Activated CD4-positive, alpha-beta T cell treated with anti-CD3 and anti-CD28 coated beads for 36 hours (primary cell): ENCODE measurements around the gene MICU1. TPM values are rescaled to one million over a fixed set of nuclear protein-coding genes. Genes with fewer than 3 reads are reported as not detected.

Experiments used
- ATAC-seq: fragments of 200-7000 bp; cut with Tn5 transposase; one replicate; pipeline ENCODE4 v1.10.0; 2021; ENCODE audit warnings: mild to moderate bottlenecking, moderate library complexity
- CTCF ChIA-PET: fragments of 350-600 bp; sonication (Branson Sonifier 250); formaldehyde crosslinking; loops from one replicate; lab custom pipeline; 2021; ENCODE audit warnings: antibody characterized with exemption; lab: Charles Lee
- POLR2A ChIA-PET: fragments of 350-600 bp; sonication (Branson Sonifier 250); formaldehyde crosslinking; loops from one replicate; lab custom pipeline; 2021; ENCODE audit warnings: antibody characterized with exemption, inconsistent platforms; lab: Charles Lee
- DNase-seq: peaks from one replicate; pipeline ENCODE4 v3.0.0-alpha.2; 2020
- H3K27ac Mint-ChIP-seq: one replicate; pipeline ENCODE4 v1.8.0; 2021; ENCODE audit warnings: mixed read lengths
- H3K27me3 Mint-ChIP-seq: one replicate; pipeline ENCODE4 v1.8.0; 2021; ENCODE audit warnings: mixed read lengths
- H3K36me3 Mint-ChIP-seq: one replicate; pipeline ENCODE4 v1.8.0; 2021; ENCODE audit warnings: low read depth, mixed read lengths
- H3K4me1 Mint-ChIP-seq: one replicate; pipeline ENCODE4 v1.8.0; 2021; ENCODE audit warnings: mixed read lengths
- H3K4me3 Mint-ChIP-seq: one replicate; pipeline ENCODE4 v1.8.0; 2021; ENCODE audit warnings: mild to moderate bottlenecking, moderate library complexity, mixed read lengths
- H3K9me3 Mint-ChIP-seq: one replicate; pipeline ENCODE4 v1.8.0; 2021; ENCODE audit warnings: low read depth, mixed read lengths
- intact Hi-C, 2 experiments: fragments of 100-400 bp; cut with DNase I in 1 of 2; cut with micrococcal nuclease in 1 of 2; formaldehyde crosslinking; loops; one replicate each; pipeline versions ENCODE4 v1.14.2 to v1.15.1; 2022 to 2024; cut with DNase I, micrococcal nuclease
- total RNA-seq, 2 experiments: library from RNA; stranded (reverse); gene quantifications; one replicate each; pipeline ENCODE4 v1.2.3, GENCODE V29; 2021

MICU1 gene
- total RNA-seq, 2 experiments from 2014 or later = 41.0 to 51.5 TPM

DNA sequence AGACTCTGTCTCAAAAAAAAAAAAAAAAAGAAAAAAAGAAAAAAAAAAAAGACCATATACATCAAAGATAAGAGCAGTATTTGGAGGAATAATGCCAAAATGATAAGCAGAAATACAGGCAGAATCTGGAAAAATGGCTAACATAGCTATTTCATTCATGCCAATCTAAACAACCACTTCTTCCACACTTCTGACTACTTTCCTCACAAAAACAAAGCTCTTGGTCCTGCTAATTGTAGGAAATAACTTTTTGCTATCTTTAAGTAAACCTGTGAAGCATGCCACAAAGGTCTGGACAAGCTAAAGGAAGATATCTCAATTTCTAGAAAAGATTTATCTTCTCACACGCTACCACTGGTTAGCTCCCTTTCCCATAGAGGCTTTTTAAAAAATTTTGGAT is 30.4 kb downstream of the MICU1 start:
- Mint-ChIP-seq H3K27me3 (no peaks in the 10 kb centered on the region), H3K9me3 (peaks cover 6% of the 10 kb centered on the region), H3K4me1 (peaks cover 12% of the 10 kb centered on the region), H3K4me3 (no peak overlapping the region), H3K27ac (no peak overlapping the region), H3K36me3 (peaks cover 11% of the 10 kb centered on the region)
- DNase-seq (no peak), ATAC-seq (no peak)
- intact Hi-C loops = no loop called here
- ChIA-PET POLR2A (interaction anchor here (0.9 kb wide), 1 partner anchor 101 kb away, joined by 3 read pairs; no protein-coding TSS in a partner anchor), CTCF (interaction anchor here (0.8 to 1.5 kb wide), 3 partner anchors 12 to 90 kb away, joined by 4 to 8 read pairs (median 7); no protein-coding TSS in a partner anchor)

DNA sequence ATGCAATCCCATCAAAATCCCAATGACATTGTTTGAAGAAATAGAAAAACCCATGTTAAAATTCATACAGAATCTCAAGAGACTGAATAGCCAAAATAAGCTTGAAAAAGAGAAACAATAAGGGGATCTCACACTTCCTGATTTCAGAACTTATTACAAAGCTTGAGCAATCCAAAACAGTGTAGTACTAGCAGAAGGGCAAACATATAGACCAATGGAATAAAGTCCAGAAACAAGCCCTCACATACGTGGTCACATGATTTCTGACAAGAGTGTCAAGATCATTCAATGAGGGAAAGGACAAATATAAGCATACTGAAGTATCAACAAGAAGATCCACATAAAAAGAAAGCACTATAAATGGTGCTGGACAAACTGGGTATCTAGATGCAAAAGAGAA is 31.9 kb downstream of the MICU1 start:
- intact Hi-C loops = no loop called here
- no peak for ATAC-seq
- Mint-ChIP-seq H3K27ac (no peak overlapping the region), H3K4me1 (peaks cover 12% of the 10 kb centered on the region), H3K4me3 (no peak overlapping the region), H3K27me3 (no peaks in the 10 kb centered on the region), H3K9me3 (peaks cover 6% of the 10 kb centered on the region), H3K36me3 (peaks cover 11% of the 10 kb centered on the region)
- DNase-seq = no peak
- ChIA-PET CTCF (no interaction called here), POLR2A (no interaction called here)

- intact Hi-C loops = no loop called here
- no peak overlapping the region for H3K27ac Mint-ChIP-seq
- CTCF ChIA-PET = no interaction called here
- no peaks in the 10 kb centered on the region for H3K27me3 Mint-ChIP-seq
- ATAC-seq (no peak), DNase-seq (no peak)
- H3K9me3 Mint-ChIP-seq = peaks cover 5% of the 10 kb centered on the region
- H3K4me3 Mint-ChIP-seq = no peak overlapping the region
- POLR2A ChIA-PET = no interaction called here
- peaks cover 21% of the 10 kb centered on the region for H3K4me1 Mint-ChIP-seq
- H3K36me3 Mint-ChIP-seq = peaks cover 8% of the 10 kb centered on the region
These were observed 37.6 kb downstream of the MICU1 start for GRCh38 chr10:72588266-72588665.

GRCh38 chr10:72587568-72587967 is 38.3 kb downstream of the MICU1 start:
- H3K36me3 Mint-ChIP-seq = peaks cover 4% of the 10 kb centered on the region
- no peaks in the 10 kb centered on the region for H3K27me3 Mint-ChIP-seq
- intact Hi-C loops = no loop called here
- ChIA-PET POLR2A (no interaction called here), CTCF (interaction anchor here (0.6 kb wide), 1 partner anchor 204 kb away, joined by 3 read pairs; no protein-coding TSS in a partner anchor)
- no peak overlapping the region for H3K4me3 Mint-ChIP-seq
- ATAC-seq (no peak), DNase-seq (no peak)
- peaks cover 2% of the 10 kb centered on the region for H3K9me3 Mint-ChIP-seq
- peaks cover 21% of the 10 kb centered on the region for H3K4me1 Mint-ChIP-seq
- H3K27ac Mint-ChIP-seq = no peak overlapping the region

DNA sequence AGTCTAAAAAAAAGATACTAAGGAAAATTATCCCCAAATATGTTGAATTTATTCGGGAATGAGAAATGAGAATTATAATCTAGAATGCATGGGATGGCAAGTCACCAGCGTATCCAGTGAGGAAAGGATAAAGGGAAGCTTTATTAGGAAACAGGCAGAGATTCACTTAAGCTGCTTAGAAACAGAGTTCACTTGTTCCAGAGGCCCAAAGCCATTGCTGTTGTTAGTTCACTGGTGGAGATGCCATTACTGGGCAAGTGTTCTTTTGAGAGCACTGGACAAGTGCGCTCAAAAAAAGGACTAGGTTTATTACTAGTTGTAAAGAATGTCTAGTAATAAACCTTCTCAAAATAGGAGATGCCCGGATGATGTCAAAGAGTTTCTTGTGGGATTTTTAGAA is 51.2 kb downstream of the MICU1 start:
- Mint-ChIP-seq H3K4me1 (peaks cover 3% of the 10 kb centered on the region), H3K36me3 (peaks cover 2% of the 10 kb centered on the region), H3K9me3 (no peaks in the 10 kb centered on the region), H3K27me3 (no peaks in the 10 kb centered on the region), H3K27ac (no peak overlapping the region), H3K4me3 (no peak overlapping the region)
- ChIA-PET CTCF (no interaction called here), POLR2A (no interaction called here)
- no peak for ATAC-seq
- no peak for DNase-seq
- intact Hi-C loops = no loop called here

DNA sequence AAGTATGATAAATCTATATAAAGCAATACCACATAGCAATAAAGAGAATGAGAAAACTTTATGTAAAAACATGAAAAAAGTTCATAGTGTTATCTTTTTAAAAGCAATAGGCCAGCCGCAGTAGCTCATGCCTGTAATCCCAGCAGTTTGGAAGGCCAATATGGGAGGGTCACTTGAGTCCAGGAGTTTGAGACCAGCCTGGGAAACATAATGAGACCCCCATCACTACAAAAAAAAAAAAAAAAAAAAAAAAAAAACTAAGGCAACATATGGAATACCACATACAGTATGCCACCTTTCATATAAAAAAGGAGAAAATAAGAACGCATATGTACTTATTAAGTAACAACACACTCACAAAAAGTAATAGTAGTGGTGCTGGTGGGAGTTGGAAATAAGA is 52.8 kb downstream of the MICU1 start:
- DNase-seq = no peak
- H3K4me3 Mint-ChIP-seq = no peak overlapping the region
- H3K9me3 Mint-ChIP-seq = no peaks in the 10 kb centered on the region
- H3K27me3 Mint-ChIP-seq = no peaks in the 10 kb centered on the region
- ATAC-seq = no peak
- peaks cover 3% of the 10 kb centered on the region for H3K4me1 Mint-ChIP-seq
- POLR2A ChIA-PET = no interaction called here
- peaks cover 2% of the 10 kb centered on the region for H3K36me3 Mint-ChIP-seq
- intact Hi-C loops = no loop called here
- CTCF ChIA-PET = interaction anchor here (0.6 to 1.0 kb wide), 2 partner anchors 25 to 261 kb away, joined by 3 read pairs; no protein-coding TSS in a partner anchor
- H3K27ac Mint-ChIP-seq = no peak overlapping the region

DNA sequence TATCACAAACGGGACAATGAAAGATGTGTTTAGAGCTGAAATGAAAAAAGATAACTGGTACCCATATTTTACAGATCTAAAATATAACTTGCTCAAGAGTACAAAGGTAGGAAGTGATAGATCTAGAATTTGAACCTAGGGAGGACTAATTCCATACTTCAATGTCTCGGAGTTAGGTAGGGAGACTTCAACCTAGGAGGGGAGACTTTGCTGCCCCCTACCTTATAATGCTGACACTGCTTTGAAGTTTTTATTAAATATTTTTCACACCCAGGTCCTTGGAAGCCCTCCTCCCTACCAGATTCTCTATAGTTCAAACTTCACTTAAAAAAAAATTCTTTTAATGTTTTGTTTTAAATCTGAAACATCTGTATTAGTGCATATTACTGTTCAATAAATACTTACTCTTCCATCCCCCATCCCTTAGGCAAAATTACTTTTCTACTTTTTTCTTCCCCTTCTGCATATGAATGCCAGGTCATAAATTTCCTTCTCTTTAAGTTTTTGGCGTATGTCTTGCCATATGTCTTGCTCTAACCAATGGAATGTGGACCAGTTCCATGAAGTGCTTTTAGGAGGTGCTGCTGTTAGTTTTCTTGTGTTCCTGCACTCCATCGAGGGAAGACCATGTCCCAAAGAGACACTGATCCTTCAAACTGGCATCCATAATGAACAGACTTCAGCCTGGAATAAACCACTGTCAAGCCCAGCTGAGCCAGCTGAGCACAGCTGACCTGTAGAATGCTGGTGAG is 57.8 kb downstream of the MICU1 start:
- H3K27ac Mint-ChIP-seq = no peak overlapping the region
- H3K36me3 Mint-ChIP-seq = peaks cover 20% of the 10 kb centered on the region
- intact Hi-C loops = loop anchor here in 1 of 2 experiments (2.0 to 10.0 kb wide), 2 partner anchors 203 to 1993 kb away; no protein-coding TSS in a partner anchor
- POLR2A ChIA-PET = no interaction called here
- no peak for DNase-seq
- H3K4me1 Mint-ChIP-seq = peaks cover 17% of the 10 kb centered on the region
- CTCF ChIA-PET = interaction anchor here (1.0 to 1.6 kb wide), 2 partner anchors 10 to 266 kb away, joined by 3 to 4 read pairs; no protein-coding TSS in a partner anchor
- H3K27me3 Mint-ChIP-seq = no peaks in the 10 kb centered on the region
- H3K4me3 Mint-ChIP-seq = no peak overlapping the region
- peaks cover 3% of the 10 kb centered on the region for H3K9me3 Mint-ChIP-seq
- no peak for ATAC-seq

GRCh38 chr10:72567421-72567820 is 58.5 kb downstream of the MICU1 start:
- H3K4me1 Mint-ChIP-seq = peaks cover 23% of the 10 kb centered on the region
- ChIA-PET POLR2A (interaction anchor here (0.7 kb wide), 1 partner anchor 18 kb away, joined by 4 read pairs; no protein-coding TSS in a partner anchor), CTCF (interaction anchor here (1.0 to 1.6 kb wide), 2 partner anchors 9 to 267 kb away, joined by 3 to 4 read pairs; no protein-coding TSS in a partner anchor)
- intact Hi-C loops = loop anchor here in 1 of 2 experiments (10.0 kb wide), 1 partner anchor 1993 kb away; no protein-coding TSS in a partner anchor
- no peaks in the 10 kb centered on the region for H3K27me3 Mint-ChIP-seq
- no peak overlapping the region for H3K4me3 Mint-ChIP-seq
- peaks cover 24% of the 10 kb centered on the region for H3K36me3 Mint-ChIP-seq
- no peak for DNase-seq
- peaks cover 3% of the 10 kb centered on the region for H3K9me3 Mint-ChIP-seq
- no peak for ATAC-seq
- H3K27ac Mint-ChIP-seq = no peak overlapping the region

DNA sequence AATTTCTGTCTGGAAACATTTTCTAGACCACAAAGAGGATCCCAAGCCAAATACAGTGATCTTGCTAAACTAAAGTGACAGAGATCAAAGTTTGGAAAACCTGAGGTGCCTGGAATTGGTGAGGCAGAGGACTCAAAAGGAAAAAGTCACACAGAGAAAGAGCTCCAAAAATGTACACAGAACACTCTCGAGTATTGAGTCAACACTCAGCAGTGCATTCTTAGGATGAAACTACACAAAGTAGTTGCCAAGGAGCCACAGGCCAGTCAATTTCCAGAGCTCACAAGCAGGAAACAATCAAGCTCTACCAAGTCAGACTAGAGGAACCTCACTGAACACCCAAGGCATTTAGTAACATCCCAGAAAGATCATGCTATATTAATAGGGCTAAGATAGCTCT is 61.3 kb downstream of the MICU1 start:
- ATAC-seq (peak; percentile 80), DNase-seq (peak; percentile 61)
- H3K4me3 Mint-ChIP-seq = no peak overlapping the region
- no peaks in the 10 kb centered on the region for H3K27me3 Mint-ChIP-seq
- CTCF ChIA-PET = interaction anchor here (0.5 to 1.1 kb wide), 5 partner anchors 61 to 678 kb away, joined by 3 to 5 read pairs (median 3); partner anchors contain the start of gene MICU1
- peaks cover 3% of the 10 kb centered on the region for H3K9me3 Mint-ChIP-seq
- POLR2A ChIA-PET = interaction anchor here (0.6 to 1.1 kb wide), 6 partner anchors 61 to 272 kb away, joined by 3 to 9 read pairs (median 4); partner anchors contain the start of gene MICU1
- H3K36me3 Mint-ChIP-seq = peaks cover 49% of the 10 kb centered on the region
- intact Hi-C loops = loop anchor here (1.0 to 10.0 kb wide), 9 partner anchors 62 to 1990 kb away; partner anchors contain the start of genes MICU1 (in 2 of the 2), ANAPC16 (in 1 of the 2), ASCC1 (in 1 of the 2) and MCU (in 1 of the 2)
- H3K4me1 Mint-ChIP-seq = peaks cover 38% of the 10 kb centered on the region
- H3K27ac Mint-ChIP-seq = peak overlapping the region; percentile 85

DNA sequence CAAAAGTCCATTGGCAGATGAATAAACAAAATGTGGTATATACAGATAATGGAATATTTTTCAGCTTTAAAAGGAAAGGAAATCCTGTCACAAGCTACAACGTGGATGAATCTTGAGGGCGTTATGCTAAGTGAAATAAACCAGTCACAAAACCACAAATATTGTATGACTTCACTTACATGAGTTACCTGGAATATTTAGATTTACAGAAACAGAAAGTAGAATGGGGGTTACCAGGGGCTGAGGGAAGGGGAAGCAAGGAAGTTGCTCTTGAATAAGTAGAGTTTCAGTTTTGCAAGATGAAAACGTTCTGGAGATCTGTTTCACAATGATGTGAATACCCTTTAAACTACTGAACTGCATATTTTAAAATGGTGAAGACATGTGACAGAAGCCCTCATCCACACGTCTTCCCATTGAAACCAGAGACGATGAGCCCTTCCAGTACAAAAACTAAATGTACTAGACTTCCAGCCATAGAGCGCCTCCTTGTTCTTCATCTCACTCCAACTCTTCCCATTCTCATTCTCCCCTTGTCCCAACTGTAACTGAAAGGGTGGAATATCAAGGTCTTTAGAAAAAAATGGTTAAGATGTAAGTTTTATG is 62.4 kb downstream of the MICU1 start:
- Mint-ChIP-seq H3K27ac (peak overlapping the region; percentile 85), H3K4me1 (peaks cover 38% of the 10 kb centered on the region), H3K36me3 (peaks cover 53% of the 10 kb centered on the region), H3K4me3 (peak overlapping the region; percentile 39), H3K27me3 (no peaks in the 10 kb centered on the region), H3K9me3 (peaks cover 3% of the 10 kb centered on the region)
- CTCF ChIA-PET = no interaction called here
- intact Hi-C loops = loop anchor here (2.0 to 10.0 kb wide), 10 partner anchors 114 to 1989 kb away; partner anchors contain the start of genes MCU (in 2 of the 2), ANAPC16 (in 1 of the 2), ASCC1 (in 1 of the 2) and SPOCK2 (in 1 of the 2)
- DNase-seq = peak; percentile 45
- POLR2A ChIA-PET = interaction anchor here (0.7 kb wide), 1 partner anchor 221 kb away, joined by 3 read pairs; no protein-coding TSS in a partner anchor
- ATAC-seq = peak; percentile 83

GRCh38 chr10:72561745-72562166 is 64.1 kb downstream of the MICU1 start:
- CTCF ChIA-PET = no interaction called here
- Mint-ChIP-seq H3K4me3 (no peak overlapping the region), H3K9me3 (peaks cover 3% of the 10 kb centered on the region), H3K27ac (no peak overlapping the region), H3K36me3 (peaks cover 53% of the 10 kb centered on the region), H3K27me3 (no peaks in the 10 kb centered on the region), H3K4me1 (peaks cover 38% of the 10 kb centered on the region)
- DNase-seq (no peak), ATAC-seq (no peak)
- intact Hi-C loops = loop anchor here (2.0 to 10.0 kb wide), 10 partner anchors 116 to 1987 kb away; partner anchors contain the start of genes MCU (in 2 of the 2), ANAPC16 (in 1 of the 2), ASCC1 (in 1 of the 2) and SPOCK2 (in 1 of the 2)
- POLR2A ChIA-PET = no interaction called here
